Measurements from ENCODE around the gene ZSWIM1.
"Not testable (repeated sequence)": the region's sequence is repeated elsewhere in the genome, so short reads cannot be mapped to it uniquely, and the experiment has no call there.

ZSWIM1 gene

GRCh38 chr20:45851501-45851900, 29.5 kb upstream of the ZSWIM1 start:
- in situ Hi-C loops (cut with HindIII; ENCODE audit: low pct_ligation_motif_present, low pct_unique_long_range_greater_than_20kb, low sequenced_read_pairs), result no loop called here

GRCh38 chr20:45852326-45852725, 28.7 kb upstream of the ZSWIM1 start:
- DNase-seq, result no peak
- in situ Hi-C loops (cut with HindIII; ENCODE audit: low pct_ligation_motif_present, low pct_unique_long_range_greater_than_20kb, low sequenced_read_pairs), result no loop called here

More at GRCh38 chr20:45851501-45851900, 29.5 kb upstream of the ZSWIM1 start:
- no peak for DNase-seq

GRCh38 chr20:45853484-45853883, 27.5 kb upstream of the ZSWIM1 start:
- in situ Hi-C loops (cut with HindIII; ENCODE audit: low pct_ligation_motif_present, low pct_unique_long_range_greater_than_20kb, low sequenced_read_pairs), result no loop called here
- no peak for DNase-seq

GRCh38 chr20:45857114-45857881, 23.7 kb upstream of the ZSWIM1 start, which contains the start of the genes ACOT8 and ZSWIM3:
ACOT8 (minus strand) TSS chr20:45857392; CDS start chr20:45857315, 77 bp downstream.
ZSWIM3 (plus strand) TSS chr20:45857614; CDS start chr20:45857826, 212 bp downstream.
- in situ Hi-C loops (cut with HindIII; ENCODE audit: low pct_ligation_motif_present, low pct_unique_long_range_greater_than_20kb, low sequenced_read_pairs), result no loop called here
- peak; percentile 100 for DNase-seq

- in situ Hi-C loops (cut with HindIII; ENCODE audit: low pct_ligation_motif_present, low pct_unique_long_range_greater_than_20kb, low sequenced_read_pairs), result no loop called here
- DNase-seq, result no peak
Measured at GRCh38 chr20:45857882-45858216, 23.2 kb upstream of the ZSWIM1 start.

GRCh38 chr20:45859916-45860315, 21.1 kb upstream of the ZSWIM1 start:
- in situ Hi-C loops (cut with HindIII; ENCODE audit: low pct_ligation_motif_present, low pct_unique_long_range_greater_than_20kb, low sequenced_read_pairs), result no loop called here
- DNase-seq, result no peak

- in situ Hi-C loops (cut with HindIII; ENCODE audit: low pct_ligation_motif_present, low pct_unique_long_range_greater_than_20kb, low sequenced_read_pairs), result no loop called here
- DNase-seq, result no peak
Measured at GRCh38 chr20:45860560-45861220, 20.3 kb upstream of the ZSWIM1 start.

- in situ Hi-C loops (cut with HindIII; ENCODE audit: low pct_ligation_motif_present, low pct_unique_long_range_greater_than_20kb, low sequenced_read_pairs), result no loop called here
Measured at GRCh38 chr20:45861221-45862075, 19.6 kb upstream of the ZSWIM1 start.

GRCh38 chr20:45863543-45864470, 17.2 kb upstream of the ZSWIM1 start:
- no peak for DNase-seq
- in situ Hi-C loops (cut with HindIII; ENCODE audit: low pct_ligation_motif_present, low pct_unique_long_range_greater_than_20kb, low sequenced_read_pairs), result no loop called here

More at GRCh38 chr20:45861221-45862075, 19.6 kb upstream of the ZSWIM1 start:
- no peak for DNase-seq

- no peak for DNase-seq
- in situ Hi-C loops (cut with HindIII; ENCODE audit: low pct_ligation_motif_present, low pct_unique_long_range_greater_than_20kb, low sequenced_read_pairs), result no loop called here
Measured at GRCh38 chr20:45866454-45866853, 14.6 kb upstream of the ZSWIM1 start.

- in situ Hi-C loops (cut with HindIII; ENCODE audit: low pct_ligation_motif_present, low pct_unique_long_range_greater_than_20kb, low sequenced_read_pairs), result no loop called here
- DNase-seq, result no peak
Measured at GRCh38 chr20:45867136-45867818, 13.8 kb upstream of the ZSWIM1 start.

GRCh38 chr20:45867819-45868176, 13.2 kb upstream of the ZSWIM1 start:
- no peak for DNase-seq
- in situ Hi-C loops (cut with HindIII; ENCODE audit: low pct_ligation_motif_present, low pct_unique_long_range_greater_than_20kb, low sequenced_read_pairs), result no loop called here

- in situ Hi-C loops (cut with HindIII; ENCODE audit: low pct_ligation_motif_present, low pct_unique_long_range_greater_than_20kb, low sequenced_read_pairs), result no loop called here
- no peak for DNase-seq
Measured at GRCh38 chr20:45872626-45873025, 8.4 kb upstream of the ZSWIM1 start.

GRCh38 chr20:45873409-45874103, 7.5 kb upstream of the ZSWIM1 start:
- no peak for DNase-seq
- in situ Hi-C loops (cut with HindIII; ENCODE audit: low pct_ligation_motif_present, low pct_unique_long_range_greater_than_20kb, low sequenced_read_pairs), result no loop called here

- DNase-seq; in situ Hi-C loops (cut with HindIII; ENCODE audit: low pct_ligation_motif_present, low pct_unique_long_range_greater_than_20kb, low sequenced_read_pairs): not testable (repeated sequence)
Measured at GRCh38 chr20:45874104-45874481, 6.9 kb upstream of the ZSWIM1 start.

GRCh38 chr20:45874576-45874975, 6.5 kb upstream of the ZSWIM1 start:
- in situ Hi-C loops (cut with HindIII; ENCODE audit: low pct_ligation_motif_present, low pct_unique_long_range_greater_than_20kb, low sequenced_read_pairs), result no loop called here
- no peak for DNase-seq

- no peak for DNase-seq
- in situ Hi-C loops (cut with HindIII; ENCODE audit: low pct_ligation_motif_present, low pct_unique_long_range_greater_than_20kb, low sequenced_read_pairs), result no loop called here
Measured at GRCh38 chr20:45878076-45878761, 2.8 kb upstream of the ZSWIM1 start.

Measured in ACHN (cell line).